NK-92 treated with Interleukin-12 subunit alpha and Interleukin-12 subunit beta, amount 100 ng/mL, for 24 hours (cell line): ENCODE results near the gene TRAF7.

ENCODE experiments used
- DNase-seq: peaks from one replicate; lab custom pipeline; 2025; lab: John Stamatoyannopoulos, UW

Gene TRAF7

DNA sequence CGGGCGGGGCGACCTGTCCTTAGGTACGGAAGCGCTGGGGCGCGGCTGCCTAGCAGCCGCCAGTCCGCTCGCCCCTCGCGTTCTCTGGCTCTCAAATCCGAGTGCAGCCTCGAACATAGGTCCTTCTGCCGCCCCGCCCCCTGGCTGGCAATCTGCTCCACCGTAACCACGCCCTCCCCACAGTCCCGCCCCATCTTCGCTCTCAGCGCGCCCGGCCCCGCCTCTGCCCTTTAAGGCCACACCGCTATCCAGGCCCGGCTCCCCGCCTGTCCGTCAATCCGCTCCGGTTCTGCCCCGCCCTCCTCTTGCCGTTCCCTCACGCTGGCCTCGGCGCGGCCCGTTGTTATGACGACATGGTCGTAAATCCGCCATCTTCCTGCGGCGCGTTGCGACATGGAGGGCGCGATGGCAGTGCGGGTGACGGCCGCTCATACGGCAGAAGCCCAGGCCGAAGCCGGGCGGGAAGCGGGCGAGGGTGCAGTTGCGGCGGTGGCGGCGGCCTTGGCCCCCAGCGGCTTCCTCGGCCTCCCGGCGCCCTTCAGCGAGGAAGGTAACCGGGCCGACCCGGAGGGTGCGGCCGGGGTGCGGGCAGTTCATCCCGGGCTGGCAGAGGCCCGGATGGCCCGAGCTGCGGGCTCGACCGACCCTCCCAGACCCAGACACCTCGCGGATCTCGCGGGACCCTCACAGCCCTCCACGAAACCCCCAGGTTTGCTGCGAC lies 67.8 kb downstream of the TRAF7 start, which contains the start of gene E4F1:
TSS of gene E4F1 (plus strand) at position 371 of the 721 bp plus-strand sequence. CDS start at position 394, 23 bp downstream.
- DNase-seq, result peak; percentile 100

DNA sequence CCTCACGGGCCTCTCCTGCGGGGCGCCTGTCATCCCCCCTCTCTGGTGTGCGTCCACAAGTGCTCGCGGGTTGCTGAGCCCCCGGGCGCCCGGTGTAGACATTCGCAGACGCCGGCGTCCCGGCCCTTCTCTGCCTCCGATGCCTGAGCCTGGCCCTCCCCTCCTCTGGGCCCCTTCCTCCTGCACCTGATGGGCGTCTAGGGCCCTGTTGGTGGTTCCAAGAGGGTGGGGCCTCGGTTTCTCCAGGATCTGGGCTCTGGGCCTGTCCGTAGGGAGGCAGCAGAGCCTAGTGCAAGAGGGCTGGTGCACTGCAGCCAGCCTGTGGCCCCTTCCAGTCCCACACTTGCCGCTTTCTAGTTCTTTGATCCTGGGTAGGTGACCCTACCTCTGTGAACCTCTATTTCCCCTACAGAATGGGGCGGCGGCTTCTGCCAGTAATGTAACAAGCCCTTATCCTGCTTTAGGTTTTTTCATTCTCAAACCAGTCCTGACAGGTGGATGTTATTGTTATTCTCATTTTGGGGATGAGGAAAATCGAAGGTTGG lies 68.4 kb downstream of the TRAF7 start:
- no peak for DNase-seq

DNA sequence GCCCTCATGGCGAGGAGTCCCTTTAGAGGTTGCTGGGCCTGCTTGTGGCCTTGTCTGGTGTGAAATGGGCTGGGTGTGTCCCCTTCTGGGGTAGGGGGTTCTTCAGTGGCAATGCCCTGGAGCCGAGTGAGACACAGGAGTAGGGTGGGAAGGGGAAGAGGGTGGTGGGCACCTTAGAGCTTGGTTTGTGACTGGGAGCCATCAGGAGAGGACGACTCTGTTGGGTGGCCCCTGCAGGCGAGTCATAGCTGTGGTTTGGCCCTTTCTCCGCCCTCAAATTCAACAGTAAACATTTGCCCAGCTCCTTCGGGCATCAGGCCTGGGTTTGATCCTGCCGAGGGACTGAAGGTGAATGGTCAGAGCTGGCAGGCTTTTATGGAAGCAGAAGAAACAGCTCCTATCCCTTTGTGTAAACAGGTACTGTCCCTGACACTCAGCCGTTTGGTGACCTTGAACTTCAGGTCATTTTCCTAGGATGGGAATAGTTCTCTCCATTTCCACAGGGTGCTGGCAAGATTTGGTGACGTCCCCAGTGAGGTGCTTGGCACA lies 70.7 kb downstream of the TRAF7 start:
- DNase-seq, result no peak

DNA sequence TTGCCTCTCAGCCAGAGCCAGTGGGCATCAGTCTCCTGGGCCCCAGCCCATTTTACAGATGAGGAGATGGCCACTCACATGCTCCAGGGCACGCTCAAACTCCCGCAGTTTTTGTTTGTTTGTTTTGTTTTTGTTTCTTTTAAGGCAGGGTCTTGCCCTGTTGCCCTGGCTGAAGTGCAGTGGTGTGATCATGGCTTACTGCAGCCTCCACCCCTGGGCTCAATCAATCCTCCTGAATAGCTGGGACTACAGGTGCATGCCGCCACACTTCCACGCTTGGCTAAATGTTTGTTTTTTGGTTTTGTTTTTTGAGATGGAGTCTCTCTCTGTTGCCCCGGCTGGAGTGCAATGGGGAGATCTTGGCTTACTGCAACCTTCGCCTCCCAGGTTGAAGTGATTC lies 71.3 kb downstream of the TRAF7 start:
- DNase-seq, result no peak
